ENCODE results near the gene UBE2L3.

UBE2L3 gene

GRCh38 chr22:21582801-21583740, 15.6 kb downstream of the UBE2L3 start:
- peaks cover 46% of the 10 kb centered on the region for H3K79me2 ChIP-seq
- H3K4me1 ChIP-seq = no peaks in the 10 kb centered on the region
- no peak for TF ChIP-seq CTCF (IDR thresholded peaks at IDR 0.05)
- no peak overlapping the region for H3K4me3 ChIP-seq (ENCODE audit: low read depth, low read length)
- no peak overlapping the region for H2AFZ ChIP-seq
- no peaks in the 10 kb centered on the region for H3K36me3 ChIP-seq (ENCODE audit: control insufficient read depth, insufficient read depth, low read length)
- no peaks in the 10 kb centered on the region for H3K9me3 ChIP-seq (ENCODE audit: control insufficient read depth, low read length)
- H3K4me2 ChIP-seq (ENCODE audit: low read length) = no peak overlapping the region
- no peaks in the 10 kb centered on the region for H3K27me3 ChIP-seq (ENCODE audit: control insufficient read depth, insufficient read depth, low read length)
- no peak overlapping the region for H3K9ac ChIP-seq
- no peak overlapping the region for H3K27ac ChIP-seq

GRCh38 chr22:21585389-21585788, 17.9 kb downstream of the UBE2L3 start:
- no peaks in the 10 kb centered on the region for H3K36me3 ChIP-seq (ENCODE audit: control insufficient read depth, insufficient read depth, low read length)
- H3K9me3 ChIP-seq (ENCODE audit: control insufficient read depth, low read length) = no peaks in the 10 kb centered on the region
- H3K4me2 ChIP-seq (ENCODE audit: low read length) = no peak overlapping the region
- H2AFZ ChIP-seq = no peak overlapping the region
- no peak for TF ChIP-seq CTCF (IDR thresholded peaks at IDR 0.05)
- no peak overlapping the region for H3K27ac ChIP-seq
- no peak overlapping the region for H3K4me3 ChIP-seq (ENCODE audit: low read depth, low read length)
- no peaks in the 10 kb centered on the region for H3K27me3 ChIP-seq (ENCODE audit: control insufficient read depth, insufficient read depth, low read length)
- no peaks in the 10 kb centered on the region for H3K4me1 ChIP-seq
- no peak overlapping the region for H3K9ac ChIP-seq
- H3K79me2 ChIP-seq = peaks cover 38% of the 10 kb centered on the region

GRCh38 chr22:21587803-21588611, 20.5 kb downstream of the UBE2L3 start:
- no peak overlapping the region for H3K4me2 ChIP-seq (ENCODE audit: low read length)
- no peak overlapping the region for H2AFZ ChIP-seq
- H3K9ac ChIP-seq = no peak overlapping the region
- no peak overlapping the region for H3K4me3 ChIP-seq (ENCODE audit: low read depth, low read length)
- no peak for TF ChIP-seq CTCF (IDR thresholded peaks at IDR 0.05)
- H3K4me1 ChIP-seq = no peaks in the 10 kb centered on the region
- H3K27ac ChIP-seq = no peak overlapping the region
- no peaks in the 10 kb centered on the region for H3K9me3 ChIP-seq (ENCODE audit: control insufficient read depth, low read length)
- peaks cover 40% of the 10 kb centered on the region for H3K79me2 ChIP-seq
- H3K36me3 ChIP-seq (ENCODE audit: control insufficient read depth, insufficient read depth, low read length) = no peaks in the 10 kb centered on the region
- no peaks in the 10 kb centered on the region for H3K27me3 ChIP-seq (ENCODE audit: control insufficient read depth, insufficient read depth, low read length)

DNA sequence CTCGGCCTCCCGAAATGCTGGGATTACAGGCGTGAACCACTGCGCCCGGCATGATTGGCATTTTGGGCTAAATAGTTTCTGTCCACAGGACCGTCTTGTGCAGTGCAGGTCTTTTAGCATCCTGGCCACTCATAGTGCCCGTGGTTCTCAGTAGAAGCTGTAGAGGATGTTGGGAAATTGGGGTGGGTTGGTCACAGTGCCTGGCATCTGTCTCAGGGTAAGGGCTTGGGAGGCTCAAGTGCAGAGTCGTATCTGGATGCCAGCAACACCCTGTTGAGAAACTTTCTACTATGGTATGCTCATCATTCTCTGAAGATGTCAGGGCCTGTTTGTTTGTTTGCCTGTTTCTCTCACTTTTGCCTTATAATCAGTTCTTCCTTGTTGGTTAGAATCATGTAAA, 21.9 kb downstream of the UBE2L3 start:
- Histone ChIP-seq H3K4me3 (ENCODE audit: low read depth, low read length) (no peak overlapping the region), H3K9me3 (ENCODE audit: control insufficient read depth, low read length) (no peaks in the 10 kb centered on the region), H2AFZ (no peak overlapping the region), H3K79me2 (peaks cover 38% of the 10 kb centered on the region), H3K4me1 (no peaks in the 10 kb centered on the region), H3K36me3 (ENCODE audit: control insufficient read depth, insufficient read depth, low read length) (no peaks in the 10 kb centered on the region), H3K9ac (no peak overlapping the region), H3K27me3 (ENCODE audit: control insufficient read depth, insufficient read depth, low read length) (no peaks in the 10 kb centered on the region), H3K27ac (no peak overlapping the region), H3K4me2 (ENCODE audit: low read length) (no peak overlapping the region)
- no peak for TF ChIP-seq CTCF (IDR thresholded peaks at IDR 0.05)
